Measurements from ENCODE around the gene TBC1D9. TPM values are rescaled to one million over a fixed set of nuclear protein-coding genes. Genes with fewer than 3 reads are reported as not detected.
"Not testable (repeated sequence)": the region's sequence is repeated elsewhere in the genome, so short reads cannot be mapped to it uniquely, and the experiment has no call there.

Gene TBC1D9
- total and polyA plus RNA-seq, 2 of the 13 experiments (the other 11 are each of a cell fraction or from before 2014, with no cell fraction given): 11.9 to 12.2 TPM

DNA sequence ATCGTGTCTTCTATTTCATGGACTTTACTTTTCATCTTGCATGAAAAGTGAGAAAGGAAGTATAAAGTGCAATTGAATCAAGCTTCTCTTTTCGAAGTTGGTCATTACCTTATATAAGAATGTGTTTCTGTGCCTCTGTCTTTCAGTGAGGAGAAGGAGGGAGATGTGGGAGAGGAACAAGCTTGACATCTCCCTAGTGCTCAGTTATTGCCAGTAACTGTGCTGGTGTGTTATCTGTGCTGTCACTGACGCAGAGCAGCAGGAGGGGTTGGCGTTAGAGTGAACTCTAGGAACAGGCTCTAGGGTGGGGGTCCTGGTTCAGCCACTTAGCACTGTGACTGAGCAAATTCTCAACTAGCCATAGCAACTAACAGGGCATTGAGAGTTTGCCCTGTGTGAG lies 34.0 kb upstream of the TBC1D9 start:
- Histone ChIP-seq H2AFZ (ENCODE audit: low read length) (no peak overlapping the region), H3K27ac (ENCODE audit: extremely low read length, insufficient read depth, low read length) (no peak overlapping the region), H3K4me3 (replicated peaks in 1 of 3; ENCODE audit: insufficient read depth in 1 of 3, low read depth in 2 of 3, low read length in 3 of 3) (no peak overlapping the region), H3K4me2 (ENCODE audit: low read depth, low read length) (no peak overlapping the region), H3K79me2 (ENCODE audit: insufficient read depth, low read length) (no peaks in the 10 kb centered on the region), H3K36me3 (replicated peaks in 1 of 2; ENCODE audit: control insufficient read depth in 1 of 2, insufficient read depth in 2 of 2, low read length in 2 of 2) (no peaks in the 10 kb centered on the region), H3K9me3 (ENCODE audit: low read length) (peaks cover 6% of the 10 kb centered on the region; the same call in 1 of the 2 replicates), H3K9ac (ENCODE audit: insufficient read depth, low read depth, low read length) (no peak overlapping the region), H3K4me1 (ENCODE audit: insufficient read depth, low read length) (no peaks in the 10 kb centered on the region), H3K27me3 (ENCODE audit: control insufficient read depth in 1 of 2, insufficient read depth in 2 of 2, low read length in 2 of 2) (0 out of 5 replicates have a peak, but pooled peaks cover 0 to 2% of the 10 kb centered on the region in 2 experiments), H4K20me1 (ENCODE audit: insufficient read depth, low read length) (no peaks in the 10 kb centered on the region)
- no peak for FAIRE-seq
- no TSS peak for BruUV-seq (replicated peaks)
- intact Hi-C loops (cut with micrococcal nuclease; ENCODE audit: unreplicated experiment) (no loop called here), in situ Hi-C loops (cut with HindIII; ENCODE audit: extremely low pct_ligation_motif_present, low pct_unique_long_range_greater_than_20kb) (no loop called here)
- TF ChIP-seq ZNF510 (CRISPR knock-in tag; IDR thresholded peaks at IDR 0.05; ENCODE audit: low read depth): no peak
- ATAC-seq: no peak
- DNase-seq (ENCODE audit: low spot score): no peak
- ChIA-PET CTCF (ENCODE audit: low intra/inter-chr PET ratio, low total read pairs) (no interaction called here), POLR2A (no interaction called here)
- 7% methylated on average over 3 of the region's 4 CpGs for WGBS (ENCODE audit: low lambda C conversion rate)

DNA sequence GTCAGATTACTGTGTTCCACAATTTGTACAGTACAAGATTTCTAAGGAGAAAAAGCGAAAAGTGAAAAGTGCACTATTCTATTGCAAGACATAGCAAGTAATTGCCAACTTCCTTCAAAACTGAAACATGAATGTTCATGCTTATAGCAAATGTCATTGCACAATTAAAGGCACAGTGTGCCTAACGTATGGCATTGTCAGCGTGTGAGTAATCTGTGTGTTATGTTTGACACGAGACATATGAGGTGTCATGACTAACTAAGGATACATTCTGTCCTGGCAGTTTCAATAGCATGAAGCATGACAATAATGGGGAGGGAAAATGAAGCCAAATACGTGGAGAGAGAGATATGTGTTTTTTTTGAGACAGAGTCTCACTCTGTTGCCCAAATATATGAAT lies 33.6 kb upstream of the TBC1D9 start:
- no peak for FAIRE-seq
- no peak for ATAC-seq

DNA sequence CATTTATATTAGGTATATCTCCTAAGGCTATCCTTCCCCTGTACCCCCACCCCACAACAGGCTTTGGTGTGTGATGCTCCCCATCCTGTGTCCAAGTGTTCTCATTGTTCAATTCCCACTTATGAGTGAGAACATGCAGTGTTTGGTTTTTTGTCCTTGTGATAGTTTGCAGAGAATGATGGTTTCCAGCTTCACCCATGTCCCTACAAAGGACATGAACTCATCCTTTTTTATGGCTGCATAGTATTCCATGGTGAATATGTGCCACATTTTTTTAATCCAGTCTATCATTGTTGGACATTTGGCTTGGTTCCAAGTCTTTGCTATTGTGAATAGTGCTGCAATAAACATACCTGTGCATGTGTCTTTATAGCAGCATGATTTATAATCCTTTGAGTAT lies 26.6 kb upstream of the TBC1D9 start:
- BruUV-seq (replicated peaks); H2AFZ ChIP-seq (ENCODE audit: low read length); intact Hi-C loops (cut with micrococcal nuclease; ENCODE audit: unreplicated experiment); FAIRE-seq; H3K36me3 ChIP-seq (replicated peaks in 1 of 2; ENCODE audit: control insufficient read depth in 1 of 2, insufficient read depth in 2 of 2, low read length in 2 of 2); H3K4me2 ChIP-seq (ENCODE audit: low read depth, low read length); H3K4me3 ChIP-seq (replicated peaks in 1 of 3; ENCODE audit: insufficient read depth in 1 of 3, low read depth in 2 of 3, low read length in 3 of 3); DNase-seq (ENCODE audit: low spot score); H3K9ac ChIP-seq (ENCODE audit: insufficient read depth, low read depth, low read length); in situ Hi-C loops (cut with HindIII; ENCODE audit: extremely low pct_ligation_motif_present, low pct_unique_long_range_greater_than_20kb); H3K27ac ChIP-seq (ENCODE audit: extremely low read length, insufficient read depth, low read length); ATAC-seq; H4K20me1 ChIP-seq (ENCODE audit: insufficient read depth, low read length); H3K27me3 ChIP-seq (ENCODE audit: control insufficient read depth in 1 of 2, insufficient read depth in 2 of 2, low read length in 2 of 2); CTCF ChIA-PET (ENCODE audit: low intra/inter-chr PET ratio, low total read pairs); H3K4me1 ChIP-seq (ENCODE audit: insufficient read depth, low read length); H3K9me3 ChIP-seq (ENCODE audit: low read length); H3K79me2 ChIP-seq (ENCODE audit: insufficient read depth, low read length); POLR2A ChIA-PET: not testable (repeated sequence)

More for the DNA sequence above, 33.6 kb upstream of the TBC1D9 start:
- peak; percentile 11; the same call in 1 of the 2 replicates for TF ChIP-seq CEBPB (IDR thresholded peaks at IDR 0.05; ENCODE audit: borderline replicate concordance, low read depth, low read length)
- no peak for TF ChIP-seq TEAD2 (CRISPR knock-in tag; IDR thresholded peaks at IDR 0.05)
- TF ChIP-seq AKAP8 (CRISPR knock-in tag; IDR thresholded peaks at IDR 0.05): no peak
- no TSS peak for BruUV-seq (replicated peaks)
- no peak overlapping the region for H3K9ac ChIP-seq (ENCODE audit: insufficient read depth, low read depth, low read length)
- H3K27me3 ChIP-seq (ENCODE audit: control insufficient read depth in 1 of 2, insufficient read depth in 2 of 2, low read length in 2 of 2): 0 out of 5 replicates have a peak, but pooled peaks cover 0 to 2% of the 10 kb centered on the region in 2 experiments
- H3K79me2 ChIP-seq (ENCODE audit: insufficient read depth, low read length): no peaks in the 10 kb centered on the region
- ChIA-PET CTCF (ENCODE audit: low intra/inter-chr PET ratio, low total read pairs) (no interaction called here), POLR2A (no interaction called here)
- no peaks in the 10 kb centered on the region for H3K36me3 ChIP-seq (replicated peaks in 1 of 2; ENCODE audit: control insufficient read depth in 1 of 2, insufficient read depth in 2 of 2, low read length in 2 of 2)
- DNase-seq (ENCODE audit: low spot score): no peak
- H3K4me1 ChIP-seq (ENCODE audit: insufficient read depth, low read length): no peaks in the 10 kb centered on the region
- no peak overlapping the region for H3K4me2 ChIP-seq (ENCODE audit: low read depth, low read length)
- no peak overlapping the region for H3K4me3 ChIP-seq (replicated peaks in 1 of 3; ENCODE audit: insufficient read depth in 1 of 3, low read depth in 2 of 3, low read length in 3 of 3)
- WGBS (ENCODE audit: low lambda C conversion rate): 13% methylated on average over 5 of the region's 5 CpGs
- H3K9me3 ChIP-seq (ENCODE audit: low read length): peaks cover 6% of the 10 kb centered on the region; the same call in 1 of the 2 replicates
- H4K20me1 ChIP-seq (ENCODE audit: insufficient read depth, low read length): no peaks in the 10 kb centered on the region
- intact Hi-C loops (cut with micrococcal nuclease; ENCODE audit: unreplicated experiment): no loop called here
- no peak overlapping the region for H2AFZ ChIP-seq (ENCODE audit: low read length)
- H3K27ac ChIP-seq (ENCODE audit: extremely low read length, insufficient read depth, low read length): no peak overlapping the region
- in situ Hi-C loops (cut with HindIII; ENCODE audit: extremely low pct_ligation_motif_present, low pct_unique_long_range_greater_than_20kb): no loop called here

All from HepG2 (cell line).